SK-N-SH (cell line): Measurements from ENCODE around the gene TBL1X. TPM values are rescaled to one million over a fixed set of nuclear protein-coding genes. Genes with fewer than 3 reads are reported as not detected.
"Not testable (repeated sequence)": the region's sequence is repeated elsewhere in the genome, so short reads cannot be mapped to it uniquely, and the experiment has no call there.

Experiments used
- CTCF ChIA-PET: fragments of 300-600, 350-600 bp; formaldehyde crosslinking; extraction: SDS; loops from one replicate; lab custom pipeline; 2021; lab: Yijun Ruan, JAX
- POLR2A ChIA-PET: fragments of 350-600 bp; sonication (Branson Sonifier 250); formaldehyde crosslinking; extraction: SDS; loops from one replicate; lab custom pipeline; 2020; ENCODE audit warnings: antibody characterized with exemption, inconsistent platforms; lab: Yijun Ruan, JAX
- DNase-seq: peaks from one replicate; pipeline ENCODE4 v3.0.0; 2012
- H2AFZ ChIP-seq: fragments of 200-600 bp; sonication (generic); 2 replicates; pipeline ENCODE4 v1.8.1; 2016; ENCODE audit warnings: antibody characterized with exemption, mild to moderate bottlenecking, low read depth
- H3F3A ChIP-seq: fragments of 200-600 bp; sonication (generic); replicated peaks from 2 replicates; pipeline ENCODE3; 2016; ENCODE audit warnings: antibody characterized with exemption, mild to moderate bottlenecking; ENCODE audit not compliant: insufficient read depth
- H3K27ac ChIP-seq, 2 experiments: fragments of 200-500 bp in 1 of 2; fragments of 200-600 bp in 1 of 2; sonication (Bioruptor generic) in 1 of 2; sonication (generic), shearing (Covaris generic) in 1 of 2; 2 replicates each; pipeline versions ENCODE4 v1.5.1 to v1.6.1; 2014 to 2016; ENCODE audit warnings: low read depth in 2 of 2, inconsistent platforms in 1 of 2, low read length in 1 of 2, mild to moderate bottlenecking in 1 of 2, mixed read lengths in 1 of 2
- H3K27me3 ChIP-seq: fragments of 200-600 bp; sonication (generic), shearing (Covaris generic); 2 replicates; pipeline ENCODE4 v1.6.1; 2016; ENCODE audit warnings: mixed run types; ENCODE audit not compliant: insufficient read depth
- H3K36me3 ChIP-seq, 2 experiments: fragments of 200-500 bp in 1 of 2; fragments of 200-600 bp in 1 of 2; sonication (Bioruptor generic) in 1 of 2; sonication (generic) in 1 of 2; replicated peaks in 1 of 2; 2 replicates each; pipeline versions ENCODE3 to v1.5.1; 2014 to 2016; ENCODE audit warnings: low read length in 1 of 2, mild to moderate bottlenecking in 1 of 2; ENCODE audit not compliant: insufficient read depth in 2 of 2, control insufficient read depth in 1 of 2
- H3K4me1 ChIP-seq, 2 experiments: fragments of 200-500 bp in 1 of 2; fragments of 200-600 bp in 1 of 2; sonication (Bioruptor generic) in 1 of 2; sonication (generic), shearing (Covaris generic) in 1 of 2; 2 replicates each; pipeline versions ENCODE4 v1.5.1 to v1.6.1; 2014 to 2016; ENCODE audit warnings: low read depth in 1 of 2, low read length in 1 of 2, mixed run types in 1 of 2; ENCODE audit not compliant: insufficient read depth in 2 of 2, control insufficient read depth in 1 of 2
- H3K4me2 ChIP-seq: fragments of 200-600 bp; sonication (generic), shearing (Covaris generic); 2 replicates; pipeline ENCODE4 v1.6.1; 2017; ENCODE audit warnings: mixed run types
- H3K4me3 ChIP-seq, 2 experiments: fragments of 200-500 bp in 1 of 2; fragments of 200-600 bp in 1 of 2; sonication (Bioruptor generic) in 1 of 2; sonication (generic), shearing (Covaris generic) in 1 of 2; 2 replicates each; pipeline versions ENCODE4 v1.5.1 to v1.8.1; 2014 to 2016; ENCODE audit warnings: low read depth in 2 of 2, inconsistent platforms in 1 of 2, low read length in 1 of 2, mild to moderate bottlenecking in 1 of 2, mixed read lengths in 1 of 2, moderate library complexity in 1 of 2
- H3K79me2 ChIP-seq: fragments of 200-600 bp; sonication (generic); 2 replicates; pipeline ENCODE4 v1.8.1; 2017; ENCODE audit warnings: mild to moderate bottlenecking; ENCODE audit not compliant: insufficient read depth
- H3K9ac ChIP-seq: fragments of 200-600 bp; sonication (generic); 2 replicates; pipeline ENCODE4 v1.6.1; 2017; ENCODE audit warnings: mixed run types
- H3K9me2 ChIP-seq: fragments of 200-600 bp; sonication (generic); 2 replicates; pipeline ENCODE4 v1.6.1; 2017; ENCODE audit warnings: mixed run types
- H3K9me3 ChIP-seq: fragments of 200-600 bp; sonication (generic); 2 replicates; pipeline ENCODE4 v1.6.1; 2017; ENCODE audit warnings: mixed run types, mild to moderate bottlenecking, moderate library complexity
- H4K20me1 ChIP-seq: fragments of 200-600 bp; sonication (generic); 2 replicates; pipeline ENCODE4 v1.6.1; 2017; ENCODE audit warnings: mild to moderate bottlenecking, mixed run types; ENCODE audit not compliant: insufficient read depth
- CHD2 ChIP-seq: fragments of 150-350 bp; IDR thresholded peaks from 2 replicates; pipeline ENCODE4 v1.6.1; 2018; ENCODE audit warnings: low read length; ENCODE audit not compliant: partially characterized antibody
- ELF1 ChIP-seq: IDR thresholded peaks from 2 replicates; pipeline ENCODE4 v1.4.0; 2012
- EZH2phosphoT487 ChIP-seq: fragments of 200-600 bp; sonication (generic); IDR thresholded peaks from 2 replicates; pipeline ENCODE4 v1.6.1; 2017; ENCODE audit warnings: low read depth, mixed run types, mild to moderate bottlenecking, antibody characterized with exemption, moderate library complexity, borderline replicate concordance
- FOSL2 ChIP-seq: IDR thresholded peaks from 2 replicates; pipeline ENCODE4 v1.4.0; 2012; ENCODE audit warnings: low read depth, mild to moderate bottlenecking, moderate library complexity, borderline replicate concordance
- FOXM1 ChIP-seq: IDR thresholded peaks from 2 replicates; pipeline ENCODE4 v1.4.0; 2012; ENCODE audit warnings: low read depth, mild to moderate bottlenecking
- GATA2 ChIP-seq: sonication (generic); formaldehyde crosslinking; IDR thresholded peaks from 2 replicates; pipeline ENCODE4 v1.5.0; 2020; ENCODE audit warnings: mild to moderate bottlenecking, missing genetic modification reagents
- MEF2A ChIP-seq: IDR thresholded peaks from 2 replicates; pipeline ENCODE4 v1.4.0; 2012; ENCODE audit warnings: low read depth, borderline replicate concordance
- MXI1 ChIP-seq: IDR thresholded peaks from 2 replicates; pipeline ENCODE4 v1.6.1; 2012; ENCODE audit warnings: mild to moderate bottlenecking, low read depth, low read length, improper control_type of control experiment
- NFIC ChIP-seq: IDR thresholded peaks from 2 replicates; pipeline ENCODE4 v1.4.0; 2012; ENCODE audit warnings: borderline replicate concordance
- RCOR1 ChIP-seq: fragments of 150-350 bp; IDR thresholded peaks from 2 replicates; pipeline ENCODE4 v1.6.1; 2017; ENCODE audit warnings: antibody characterized with exemption, low read length
- SMC3 ChIP-seq: IDR thresholded peaks from 2 replicates; pipeline ENCODE4 v1.6.1; 2012; ENCODE audit warnings: low read depth, low read length, improper control_type of control experiment
- USF2 ChIP-seq: fragments of 150-350 bp; IDR thresholded peaks from 2 replicates; pipeline ENCODE4 v1.6.1; 2017; ENCODE audit warnings: antibody characterized with exemption, low read length, low read depth, borderline replicate concordance
- ZBTB33 ChIP-seq: IDR thresholded peaks from 2 replicates; pipeline ENCODE4 v1.4.0; 2012; ENCODE audit warnings: low read depth, borderline replicate concordance
- WGBS: methylation state at CpG from one replicate; pipeline ENCODE4 v1.1.6; 2017; ENCODE audit warnings: low lambda C conversion rate; 5-methylcytosine and 5-hydroxymethylcytosine counted together
- polyA plus RNA-seq, 3 experiments: library from polyadenylated mRNA; depleted of rRNA; stranded (reverse); fragments of >200 nt; gene quantifications; 2 replicates each; pipeline ENCODE4 v1.2.3, GENCODE V29; 2012

Gene TBL1X
- polyA plus RNA-seq, 1 of the 3 experiments (the other 2 are of a cell fraction), result 10.6 TPM

GRCh38 chrX:9456250-9457074 is 8.4 kb upstream of the TBL1X start:
- Histone ChIP-seq H3K4me1 (no peaks in the 10 kb centered on the region), H3K9me2 (no peaks in the 10 kb centered on the region), H3K27me3 (no peaks in the 10 kb centered on the region), H3K27ac (no peak overlapping the region), H4K20me1 (no peaks in the 10 kb centered on the region), H3K36me3 (no peaks in the 10 kb centered on the region), H2AFZ (no peak overlapping the region), H3K9ac (no peak overlapping the region), H3K79me2 (no peaks in the 10 kb centered on the region), H3K4me3 (no peak overlapping the region), H3F3A (no peaks in the 10 kb centered on the region), H3K4me2 (no peak overlapping the region), H3K9me3 (no peaks in the 10 kb centered on the region)
- DNase-seq, result no peak
- TF ChIP-seq MXI1 (no peak), RCOR1 (no peak), GATA2 (CRISPR knock-in tag) (no peak), USF2 (no peak), CHD2 (no peak), SMC3 (no peak), ZBTB33 (no peak), NFIC (no peak), ELF1 (no peak), FOSL2 (no peak), EZH2phosphoT487 (no peak), FOXM1 (no peak), MEF2A (no peak)
- 43% methylated on average over 7 of the region's 8 CpGs for WGBS
- CTCF ChIA-PET, result no interaction called here
- POLR2A ChIA-PET, result no interaction called here

GRCh38 chrX:9458034-9458433 is 6.8 kb upstream of the TBL1X start:
- H3K36me3 ChIP-seq, H3F3A ChIP-seq, H3K4me1 ChIP-seq, H3K79me2 ChIP-seq, H3K4me3 ChIP-seq, H3K9me3 ChIP-seq, DNase-seq, H2AFZ ChIP-seq, H3K9me2 ChIP-seq, H3K9ac ChIP-seq, H3K27ac ChIP-seq, CTCF ChIA-PET, POLR2A ChIA-PET, H3K4me2 ChIP-seq, H3K27me3 ChIP-seq, H4K20me1 ChIP-seq: not testable (repeated sequence)
- WGBS, result 36% methylated on average over 12 of the region's 12 CpGs
